CD4-positive, alpha-beta T cell treated with Interferon gamma for 1 hour (primary cell): Measurements from ENCODE around the gene CEP20.
"Not testable (repeated sequence)": the region's sequence is repeated elsewhere in the genome, so short reads cannot be mapped to it uniquely, and the experiment has no call there.

Source experiments
- DNase-seq: peaks from one replicate; pipeline ENCODE4 v3.0.0-alpha.2; 2020

Gene CEP20

GRCh38 chr16:15888072-15888976 is at the start of gene CEP20:
TSS of gene CEP20 (minus strand) at chr16:15888603. CDS start at chr16:15888585, 18 bp downstream.
- DNase-seq, result peak; percentile 99

DNA sequence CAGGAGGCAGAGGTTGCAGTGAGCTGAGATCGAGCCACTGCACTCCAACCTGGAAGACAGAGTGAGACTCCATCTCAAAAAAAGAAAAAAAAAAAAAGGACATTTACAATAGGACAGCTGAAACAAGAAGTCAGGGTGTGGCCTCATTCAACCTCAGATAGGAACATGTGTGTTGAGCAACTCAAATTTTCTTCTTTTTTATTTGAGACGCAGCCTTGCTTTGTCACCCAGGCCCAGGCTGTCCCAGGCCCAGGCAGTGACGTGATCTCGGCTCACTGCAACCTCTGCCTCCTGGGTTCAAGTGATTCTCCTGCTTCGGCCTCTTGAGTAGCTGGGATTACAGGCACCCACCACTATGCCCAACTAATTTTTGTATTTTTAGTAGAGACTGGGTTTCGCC is 48.4 kb upstream of the CEP20 start:
- not testable (repeated sequence) for DNase-seq

DNA sequence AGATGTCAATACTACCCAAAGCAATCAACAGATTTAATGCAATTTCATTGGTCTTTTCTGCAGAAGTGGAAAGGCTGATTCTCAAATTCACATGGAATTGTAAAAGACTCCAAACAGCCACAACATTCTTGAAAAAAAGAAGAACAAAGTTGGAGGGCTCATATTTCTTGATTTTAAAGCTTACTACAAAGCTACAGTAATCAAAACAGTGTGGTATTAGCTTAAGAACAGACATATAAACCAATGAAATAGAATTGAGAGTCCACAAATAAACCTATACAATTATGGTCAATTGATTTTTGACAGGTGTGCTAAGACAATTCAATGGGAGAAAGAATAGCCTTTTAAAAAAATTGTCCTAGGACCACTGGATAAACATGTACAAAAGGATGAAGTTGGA is 46.6 kb upstream of the CEP20 start:
- DNase-seq, result no peak

DNA sequence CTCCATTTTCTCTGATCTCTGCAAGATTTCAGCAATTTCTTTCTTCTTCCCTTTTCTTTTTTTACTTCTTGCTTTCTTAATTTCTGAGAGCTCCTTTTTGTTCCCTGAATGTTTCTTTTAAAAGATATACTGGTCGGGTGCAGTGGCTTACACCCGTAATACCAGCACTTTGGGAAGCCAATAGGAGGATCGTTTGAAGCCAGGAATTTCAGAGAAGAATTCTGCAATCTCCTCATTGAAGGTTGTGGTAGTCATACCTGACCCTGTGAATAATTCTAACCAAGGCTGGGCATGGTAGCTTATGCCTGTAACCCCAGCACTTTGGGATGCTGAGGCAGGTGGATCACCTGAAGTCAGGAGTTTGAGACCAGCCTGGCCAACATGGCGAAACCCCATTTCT is 45.4 kb upstream of the CEP20 start:
- no peak for DNase-seq

GRCh38 chr16:15932939-15933338 is 44.5 kb upstream of the CEP20 start:
- no peak for DNase-seq

DNA sequence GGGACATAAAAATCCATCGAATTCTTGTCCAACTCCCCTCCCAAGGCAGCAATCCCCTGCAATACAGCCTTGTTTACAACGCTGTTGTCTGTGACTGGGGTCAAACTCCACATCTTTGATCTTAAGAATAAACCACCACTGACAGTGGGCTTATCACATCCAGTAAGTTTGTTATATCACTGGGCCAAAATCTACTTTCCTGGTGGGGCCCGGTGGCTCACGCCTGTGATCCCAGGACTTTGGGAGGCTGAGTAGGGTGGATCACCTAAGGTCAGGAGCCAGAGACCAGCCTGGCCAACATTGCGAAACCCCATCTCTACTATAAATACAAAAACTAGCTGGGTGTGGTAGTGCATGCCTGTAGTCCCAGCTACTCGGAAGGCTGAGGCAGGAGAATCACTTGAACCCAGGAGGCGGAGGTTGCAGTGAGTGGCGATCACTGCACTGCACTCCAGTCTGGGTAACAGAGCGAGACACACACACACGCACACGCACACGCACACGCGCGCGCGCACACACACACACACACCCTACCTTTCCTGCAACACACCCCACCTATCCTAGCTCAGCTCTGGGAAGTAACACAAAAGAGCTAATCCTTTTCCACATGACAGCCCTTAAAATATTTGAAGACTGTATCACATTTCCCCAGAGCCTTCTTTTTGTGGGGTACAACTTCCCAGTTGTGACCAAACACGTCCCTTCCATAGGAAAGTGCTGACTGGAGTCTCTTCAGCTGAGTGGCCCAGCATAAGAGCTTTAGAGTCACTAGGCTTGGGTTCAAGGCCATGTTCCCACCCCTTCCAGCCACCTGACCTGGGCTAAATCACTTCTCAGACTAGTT is 40.1 kb upstream of the CEP20 start:
- DNase-seq, result no peak

DNA sequence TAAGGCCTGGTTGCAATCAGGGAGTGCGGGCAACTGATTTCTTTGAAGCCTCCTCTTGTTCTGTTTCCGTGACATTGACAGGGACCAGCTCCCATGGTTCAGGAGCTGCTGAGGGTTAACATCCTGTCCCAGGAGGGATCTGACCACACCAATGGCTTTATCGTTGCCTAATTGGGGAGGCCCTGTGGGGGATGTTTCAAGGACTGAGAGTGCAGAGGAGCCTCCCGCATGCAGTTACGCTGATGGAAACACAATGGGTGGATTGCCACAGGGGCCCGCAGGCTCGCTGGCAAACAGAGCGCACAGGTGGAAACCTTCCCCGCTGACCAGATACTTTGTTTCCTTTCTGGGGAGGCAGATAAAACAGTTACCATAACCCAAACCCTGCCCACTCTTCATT is 37.2 kb upstream of the CEP20 start:
- DNase-seq, result no peak

DNA sequence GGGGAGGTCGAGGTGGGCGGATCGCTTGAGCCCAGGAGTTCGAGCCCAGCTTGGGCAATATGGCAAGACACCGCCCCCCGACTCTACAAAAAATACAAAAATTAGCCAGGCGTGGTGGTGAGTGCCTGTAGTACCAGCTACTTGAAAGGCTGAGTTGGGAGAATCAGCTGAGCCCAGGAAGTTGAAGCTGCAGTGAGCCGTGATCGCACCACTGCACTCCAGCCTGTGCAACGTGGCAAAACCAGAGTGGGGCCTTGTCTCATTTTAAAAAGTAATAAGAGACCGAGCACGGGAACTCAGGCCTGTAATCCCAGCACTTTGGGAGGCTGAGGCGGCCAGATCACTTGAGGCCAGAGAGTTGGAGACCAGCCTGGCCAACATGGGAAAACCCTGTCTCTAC is 36.6 kb upstream of the CEP20 start:
- DNase-seq, result no peak

GRCh38 chr16:15919331-15919730 is 30.9 kb upstream of the CEP20 start:
- no peak for DNase-seq

DNA sequence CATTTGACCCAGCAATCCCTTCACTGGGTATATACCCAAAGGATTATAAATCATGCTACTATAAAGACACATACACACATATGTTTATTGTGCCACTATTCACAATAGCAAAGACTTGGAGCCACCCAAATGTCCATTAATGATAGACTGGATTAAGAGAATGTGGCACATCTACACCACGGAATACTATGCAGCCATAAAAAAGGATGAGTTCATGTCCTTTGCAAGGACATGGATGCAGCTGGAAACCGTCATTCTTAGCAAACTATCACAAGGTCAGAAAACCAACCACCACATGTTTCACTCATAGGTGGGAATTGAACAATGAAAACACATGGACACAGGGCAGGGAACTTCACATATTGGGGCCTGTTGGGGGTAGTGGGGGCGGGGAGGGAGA is 29.9 kb upstream of the CEP20 start:
- DNase-seq, result not testable (repeated sequence)

- no peak for DNase-seq
These were observed 27.9 kb upstream of the CEP20 start for GRCh38 chr16:15916323-15916722.

DNA sequence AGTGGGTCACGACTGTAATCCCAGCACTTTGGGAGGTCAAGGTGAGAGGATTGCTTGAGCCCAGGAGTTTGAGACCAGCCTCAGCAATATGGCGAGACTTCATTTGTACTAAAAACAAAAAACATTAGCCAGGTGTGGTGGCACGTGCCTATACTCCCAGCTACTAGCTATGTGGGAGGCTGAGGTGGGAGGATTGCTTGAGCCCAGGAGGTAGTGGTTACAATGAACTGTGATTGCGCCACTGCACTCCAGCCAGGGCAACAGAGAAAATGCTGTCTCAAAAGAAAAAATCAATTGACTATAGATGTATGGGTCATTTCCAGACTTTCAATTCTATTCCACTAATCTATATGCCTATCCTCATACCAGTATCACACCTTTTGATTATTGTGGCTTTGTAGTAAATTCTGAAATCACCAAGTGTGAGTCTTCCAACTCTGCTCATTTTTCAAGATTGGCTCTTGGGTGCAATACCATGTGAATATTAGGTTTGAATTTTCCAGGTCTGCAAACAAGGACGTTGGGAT is 27.2 kb upstream of the CEP20 start:
- no peak for DNase-seq

DNA sequence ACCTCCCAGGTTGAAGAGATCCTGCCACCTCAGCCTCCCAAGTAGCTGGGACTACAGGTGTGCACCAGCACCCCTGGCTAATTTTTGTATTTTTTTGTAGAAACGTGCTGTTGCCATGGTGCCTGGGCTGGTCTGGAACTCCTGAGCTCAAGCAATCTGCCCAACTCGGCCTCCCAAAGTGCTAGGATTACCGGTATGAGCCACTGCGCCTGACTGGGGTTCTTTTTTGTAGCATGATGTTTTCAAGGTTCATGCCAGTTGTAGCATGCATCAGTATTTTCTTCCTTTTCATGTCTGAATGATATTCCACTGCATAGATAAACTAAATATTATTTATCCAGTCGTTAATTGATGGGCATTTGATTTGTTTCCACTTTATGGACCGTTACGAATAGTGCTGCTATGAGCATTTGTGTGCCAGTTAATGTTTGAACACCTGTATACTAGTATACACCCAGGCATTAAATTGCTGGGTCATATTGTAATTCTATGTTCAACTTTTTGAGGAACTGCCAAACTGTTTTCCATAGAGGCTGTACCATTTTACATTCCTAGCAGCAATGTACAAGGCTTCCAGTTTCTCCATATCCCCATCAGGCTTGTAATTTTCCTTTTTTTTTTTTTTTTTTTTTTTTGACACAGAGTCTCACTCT is 24.8 kb upstream of the CEP20 start:
- no peak for DNase-seq

GRCh38 chr16:15911198-15911597 is 22.8 kb upstream of the CEP20 start:
- no peak for DNase-seq

GRCh38 chr16:15907863-15908478 is 19.6 kb upstream of the CEP20 start:
- peak; percentile 61 for DNase-seq

- DNase-seq, result no peak
These were observed 18.0 kb upstream of the CEP20 start for GRCh38 chr16:15906439-15906838.

DNA sequence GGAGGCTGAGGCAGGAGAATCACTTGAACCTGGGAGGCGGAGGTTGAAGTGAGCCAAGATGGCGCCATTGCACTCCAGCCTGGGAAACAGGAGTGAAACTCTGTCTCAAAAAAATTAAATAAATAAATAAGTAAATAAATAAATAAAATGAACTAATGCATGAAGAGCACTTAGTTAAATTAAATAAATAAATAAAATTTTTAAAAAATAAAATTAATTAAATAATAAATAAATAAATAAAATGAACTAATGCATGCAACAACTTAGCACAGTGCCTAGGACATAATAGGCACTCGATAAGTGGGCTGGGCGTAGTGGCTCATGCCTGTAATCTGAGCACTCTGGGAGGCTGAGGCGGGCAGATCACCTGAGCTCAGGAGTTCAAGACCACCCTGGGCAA is 15.6 kb upstream of the CEP20 start:
- DNase-seq, result no peak

DNA sequence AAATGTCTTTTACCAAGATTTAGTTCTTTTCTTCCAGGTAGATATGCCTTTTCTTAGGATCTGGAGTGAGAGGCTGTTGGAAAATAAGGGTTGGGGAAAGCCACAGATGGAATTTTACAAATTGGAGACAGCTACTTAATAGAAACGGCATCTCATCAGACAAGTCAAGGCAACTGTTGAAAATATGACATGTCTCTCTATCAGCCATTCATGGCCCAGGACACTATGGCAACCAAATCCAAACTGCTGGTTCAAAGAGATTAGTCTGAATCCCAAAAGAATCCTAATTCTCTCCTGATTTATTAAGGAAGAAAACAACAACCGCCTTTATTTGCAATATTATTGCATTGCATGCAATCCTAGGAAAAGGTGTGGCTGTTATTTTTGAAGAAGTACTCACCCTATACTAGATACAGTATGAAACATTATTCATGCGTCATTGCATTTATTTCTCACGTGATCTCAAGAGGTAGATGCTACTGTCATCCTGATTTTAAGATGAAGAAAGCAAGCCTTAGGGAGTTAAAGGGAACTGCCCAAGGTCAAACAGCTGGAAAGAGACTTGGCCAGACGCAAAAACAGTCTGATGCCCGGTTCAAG is 12.6 kb upstream of the CEP20 start:
- DNase-seq, result no peak

DNA sequence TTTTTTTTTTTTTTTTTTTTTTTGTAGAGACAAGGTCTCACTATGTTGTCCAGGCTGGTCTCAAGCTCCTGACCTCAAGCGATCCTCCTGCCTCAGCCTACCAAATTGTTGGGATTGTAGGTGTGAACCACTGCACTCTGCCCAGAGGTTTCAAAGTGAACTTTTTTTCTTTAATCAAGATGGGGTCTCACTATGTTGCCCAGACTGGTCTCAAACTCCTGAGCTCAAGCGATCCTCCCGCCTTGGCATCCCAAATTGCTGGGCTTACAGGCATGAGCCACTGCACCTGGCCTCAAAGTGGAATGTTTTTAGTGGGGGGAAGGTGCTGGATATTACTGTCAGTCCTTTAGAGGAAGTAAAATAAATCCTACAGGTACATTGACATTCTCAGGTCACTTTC is 12.0 kb upstream of the CEP20 start:
- no peak for DNase-seq

GRCh38 chr16:15899538-15900100 is 11.2 kb upstream of the CEP20 start:
- DNase-seq, result no peak

GRCh38 chr16:15898654-15899053 is 10.3 kb upstream of the CEP20 start:
- DNase-seq, result no peak

DNA sequence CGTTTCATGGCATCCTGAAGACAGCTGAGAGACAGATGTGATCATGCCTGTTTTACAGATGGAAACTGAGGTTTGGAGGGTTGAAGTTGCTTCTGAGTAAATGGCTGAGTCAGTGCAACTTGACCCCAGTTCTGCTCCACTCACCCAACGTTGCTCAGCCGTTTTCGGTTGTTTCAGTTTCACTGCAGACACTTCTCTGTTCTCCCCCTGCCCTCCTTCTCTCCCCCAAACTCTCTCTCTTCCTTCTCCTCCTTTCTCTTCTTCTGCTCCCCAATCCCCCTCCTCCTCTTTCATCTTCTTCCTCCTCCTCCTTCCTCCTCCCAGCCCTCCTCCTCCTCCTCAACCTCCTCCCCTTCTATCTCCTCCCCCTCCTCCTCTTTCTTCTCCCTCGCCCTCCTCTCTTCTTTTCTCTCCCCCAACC is 9.4 kb upstream of the CEP20 start:
- DNase-seq, result no peak
